ENCODE data around the gene DKK2. TPM values are rescaled to one million over a fixed set of nuclear protein-coding genes. Genes with fewer than 3 reads are reported as not detected.
A peak's percentile ranks its signal among the peaks of the same experiment; 100 is the strongest.

Gene DKK2
- polyA plus RNA-seq, 1 of the 3 experiments (the other 2 are of a cell fraction) = 53.1 TPM

- TF ChIP-seq, protein P1, sequence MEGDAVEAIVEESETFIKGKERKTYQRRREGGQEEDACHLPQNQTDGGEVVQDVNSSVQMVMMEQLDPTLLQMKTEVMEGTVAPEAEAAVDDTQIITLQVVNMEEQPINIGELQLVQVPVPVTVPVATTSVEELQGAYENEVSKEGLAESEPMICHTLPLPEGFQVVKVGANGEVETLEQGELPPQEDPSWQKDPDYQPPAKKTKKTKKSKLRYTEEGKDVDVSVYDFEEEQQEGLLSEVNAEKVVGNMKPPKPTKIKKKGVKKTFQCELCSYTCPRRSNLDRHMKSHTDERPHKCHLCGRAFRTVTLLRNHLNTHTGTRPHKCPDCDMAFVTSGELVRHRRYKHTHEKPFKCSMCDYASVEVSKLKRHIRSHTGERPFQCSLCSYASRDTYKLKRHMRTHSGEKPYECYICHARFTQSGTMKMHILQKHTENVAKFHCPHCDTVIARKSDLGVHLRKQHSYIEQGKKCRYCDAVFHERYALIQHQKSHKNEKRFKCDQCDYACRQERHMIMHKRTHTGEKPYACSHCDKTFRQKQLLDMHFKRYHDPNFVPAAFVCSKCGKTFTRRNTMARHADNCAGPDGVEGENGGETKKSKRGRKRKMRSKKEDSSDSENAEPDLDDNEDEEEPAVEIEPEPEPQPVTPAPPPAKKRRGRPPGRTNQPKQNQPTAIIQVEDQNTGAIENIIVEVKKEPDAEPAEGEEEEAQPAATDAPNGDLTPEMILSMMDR (IDR thresholded peaks at IDR 0.05) = peak; percentile 51
- TF ChIP-seq TCF12 (IDR thresholded peaks at IDR 0.05) = no peak
Measured at GRCh38 chr4:107044170-107044569, 8.1 kb upstream of the DKK2 start (continued).

- peaks cover 0 to 15% of the 10 kb centered on the region in 2 experiments; a peak in 2 of 4 replicates for H3K4me1 ChIP-seq (ENCODE audit: control insufficient read depth in 1 of 2, insufficient read depth in 2 of 2, low read depth in 1 of 2, low read length in 1 of 2)
- H3F3A ChIP-seq (replicated peaks; ENCODE audit: insufficient read depth) = peaks cover 8% of the 10 kb centered on the region
- ChIA-PET POLR2A (no interaction called here), CTCF (interaction anchor here (0.6 to 10.1 kb wide), 34 partner anchors 8 to 700 kb away, joined by 3 to 109 read pairs (median 4); no protein-coding TSS in a partner anchor)
- H3K27ac ChIP-seq (ENCODE audit: low read depth in 2 of 2, low read length in 1 of 2) = peak overlapping the region in 1 of 2 experiments; percentile 81; a peak in 1 of 4 replicates
- DNase-seq = peak; percentile 67
- H3K4me3 ChIP-seq (ENCODE audit: low read depth in 2 of 2, low read length in 1 of 2) = peak overlapping the region; percentile 69 to 83
- peaks cover 0 to 3% of the 10 kb centered on the region in 2 experiments for H3K36me3 ChIP-seq (replicated peaks in 1 of 2; ENCODE audit: control insufficient read depth in 1 of 2, insufficient read depth in 2 of 2, low read length in 1 of 2)
- no peaks in the 10 kb centered on the region for H3K9me3 ChIP-seq
- H3K27me3 ChIP-seq (ENCODE audit: insufficient read depth) = no peaks in the 10 kb centered on the region
- H4K20me1 ChIP-seq (ENCODE audit: insufficient read depth) = no peaks in the 10 kb centered on the region
- peak overlapping the region; percentile 93 for H2AFZ ChIP-seq (ENCODE audit: low read depth)
- H3K9me2 ChIP-seq = no peaks in the 10 kb centered on the region
- 4% methylated on average over 9 of the region's 19 CpGs for WGBS (ENCODE audit: low lambda C conversion rate)
- peak overlapping the region; percentile 94 for H3K4me2 ChIP-seq
- H3K79me2 ChIP-seq (ENCODE audit: insufficient read depth) = no peaks in the 10 kb centered on the region
- no peak overlapping the region for H3K9ac ChIP-seq
- no peak for TF ChIP-seq YY1 (IDR thresholded peaks at IDR 0.05; ENCODE audit: low read depth)
- peak; percentile 52 for TF ChIP-seq CHD2 (IDR thresholded peaks at IDR 0.05; ENCODE audit: low read length, partially characterized antibody)
- TF ChIP-seq TCF12 (IDR thresholded peaks at IDR 0.05) = peak; percentile 24; the same call in 1 of the 2 replicates
- TF ChIP-seq SIN3A (IDR thresholded peaks at IDR 0.05; ENCODE audit: borderline replicate concordance, low read depth, low read length) = peak; percentile 56; the same call in 1 of the 2 replicates
- no peak for TF ChIP-seq PBX3 (IDR thresholded peaks at IDR 0.05)
- TF ChIP-seq NRF1 (IDR thresholded peaks at IDR 0.05; ENCODE audit: low read depth, low read length) = no peak; the same call in 1 of the 2 replicates
- no peak for TF ChIP-seq TEAD4 (IDR thresholded peaks at IDR 0.05; ENCODE audit: borderline replicate concordance, insufficient read depth)
- TF ChIP-seq, protein P2, sequence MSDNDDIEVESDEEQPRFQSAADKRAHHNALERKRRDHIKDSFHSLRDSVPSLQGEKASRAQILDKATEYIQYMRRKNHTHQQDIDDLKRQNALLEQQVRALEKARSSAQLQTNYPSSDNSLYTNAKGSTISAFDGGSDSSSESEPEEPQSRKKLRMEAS (IDR thresholded peaks at IDR 0.05; ENCODE audit: low read depth) = peak; percentile 47; the same call in 1 of the 2 replicates
- TF ChIP-seq MEF2A (IDR thresholded peaks at IDR 0.05; ENCODE audit: borderline replicate concordance, low read depth) = no peak
- peak; percentile 86 for TF ChIP-seq SMC3 (IDR thresholded peaks at IDR 0.05; ENCODE audit: low read depth, low read length)
- TF ChIP-seq EP300 (IDR thresholded peaks at IDR 0.05; ENCODE audit: borderline replicate concordance in 1 of 2, low read depth in 1 of 2, low read length in 1 of 2) = no peak
- TF ChIP-seq ELF1 (IDR thresholded peaks at IDR 0.05) = no peak
- no peak for TF ChIP-seq FOXJ3 (CRISPR knock-in tag; IDR thresholded peaks at IDR 0.05)
- TF ChIP-seq GATA2 (CRISPR knock-in tag; IDR thresholded peaks at IDR 0.05) = no peak
- TF ChIP-seq, protein P3, sequence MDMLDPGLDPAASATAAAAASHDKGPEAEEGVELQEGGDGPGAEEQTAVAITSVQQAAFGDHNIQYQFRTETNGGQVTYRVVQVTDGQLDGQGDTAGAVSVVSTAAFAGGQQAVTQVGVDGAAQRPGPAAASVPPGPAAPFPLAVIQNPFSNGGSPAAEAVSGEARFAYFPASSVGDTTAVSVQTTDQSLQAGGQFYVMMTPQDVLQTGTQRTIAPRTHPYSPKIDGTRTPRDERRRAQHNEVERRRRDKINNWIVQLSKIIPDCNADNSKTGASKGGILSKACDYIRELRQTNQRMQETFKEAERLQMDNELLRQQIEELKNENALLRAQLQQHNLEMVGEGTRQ (IDR thresholded peaks at IDR 0.05; ENCODE audit: borderline replicate concordance, low read depth, low read length) = no peak
- TF ChIP-seq RXRA (IDR thresholded peaks at IDR 0.05; ENCODE audit: borderline replicate concordance, low read depth) = no peak
- no peak for TF ChIP-seq POLR2AphosphoS5 (IDR thresholded peaks at IDR 0.05; ENCODE audit: low read depth, low read length)
- peak; percentile 86 for TF ChIP-seq RAD21 (IDR thresholded peaks at IDR 0.05; ENCODE audit: low read length)
- no peak for TF ChIP-seq USF1 (IDR thresholded peaks at IDR 0.05; ENCODE audit: borderline replicate concordance, low read depth)
- no peak for TF ChIP-seq REST (IDR thresholded peaks at IDR 0.05; ENCODE audit: low read depth, low read length)
- TF ChIP-seq, protein P4, sequence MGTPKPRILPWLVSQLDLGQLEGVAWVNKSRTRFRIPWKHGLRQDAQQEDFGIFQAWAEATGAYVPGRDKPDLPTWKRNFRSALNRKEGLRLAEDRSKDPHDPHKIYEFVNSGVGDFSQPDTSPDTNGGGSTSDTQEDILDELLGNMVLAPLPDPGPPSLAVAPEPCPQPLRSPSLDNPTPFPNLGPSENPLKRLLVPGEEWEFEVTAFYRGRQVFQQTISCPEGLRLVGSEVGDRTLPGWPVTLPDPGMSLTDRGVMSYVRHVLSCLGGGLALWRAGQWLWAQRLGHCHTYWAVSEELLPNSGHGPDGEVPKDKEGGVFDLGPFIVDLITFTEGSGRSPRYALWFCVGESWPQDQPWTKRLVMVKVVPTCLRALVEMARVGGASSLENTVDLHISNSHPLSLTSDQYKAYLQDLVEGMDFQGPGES (IDR thresholded peaks at IDR 0.05; ENCODE audit: low read depth, low read length) = no peak
Measured at GRCh38 chr4:107037199-107037584, 1.1 kb upstream of the DKK2 start.
